AG04450 (cell line): Measurements from ENCODE around the gene MBD5. TPM values are rescaled to one million over a fixed set of nuclear protein-coding genes. Genes with fewer than 3 reads are reported as not detected.
A peak's percentile ranks its signal among the peaks of the same experiment; 100 is the strongest.

Source experiments
- CTCF ChIA-PET: fragments of 300-600, 350-600 bp; formaldehyde crosslinking; extraction: SDS; loops from one replicate; lab custom pipeline; 2022; ENCODE audit warnings: antibody characterized with exemption, inconsistent platforms; lab: Charles Lee
- POLR2A ChIA-PET: fragments of 350-600 bp; formaldehyde crosslinking; extraction: SDS; loops from one replicate; lab custom pipeline; 2021; ENCODE audit warnings: antibody characterized with exemption, inconsistent platforms; lab: Yijun Ruan, JAX
- DNase-seq: peaks from one replicate; pipeline ENCODE4 v3.0.0-alpha.2; 2011; ENCODE audit warnings: low read depth, low spot score
- H3K27ac ChIP-seq: one replicate; pipeline ENCODE4 v1.5.1; 2012; ENCODE audit warnings: low read depth, low read length, control low read depth
- H3K27me3 ChIP-seq: one replicate; pipeline ENCODE4 v1.6.0; 2012; ENCODE audit warnings: low read length; ENCODE audit not compliant: control insufficient read depth, insufficient read depth
- H3K4me3 ChIP-seq: 2 replicates; pipeline ENCODE4 v1.5.1; 2011; ENCODE audit warnings: mild to moderate bottlenecking, low read depth, low read length, control low read depth
- H3K9me3 ChIP-seq: 2 replicates; pipeline ENCODE4 v1.5.1; 2012; ENCODE audit warnings: low read length; ENCODE audit not compliant: control insufficient read depth, insufficient read depth
- CTCF ChIP-seq: IDR thresholded peaks from 2 replicates; pipeline ENCODE4 v1.5.1; 2011; ENCODE audit warnings: low read depth, low read length, control low read depth, inconsistent platforms
- polyA plus RNA-seq: library from polyadenylated mRNA; depleted of rRNA; stranded (reverse); fragments of >200 nt; gene quantifications from 2 replicates; pipeline ENCODE4 v1.2.3, GENCODE V29; 2011

Gene MBD5
- polyA plus RNA-seq, 1 experiment = 40.4 TPM

GRCh38 chr2:148391324-148391723 lies 370.4 kb downstream of the MBD5 start:
- Histone ChIP-seq H3K4me3 (no peak overlapping the region), H3K27ac (no peak overlapping the region), H3K27me3 (no peaks in the 10 kb centered on the region), H3K9me3 (no peaks in the 10 kb centered on the region)
- POLR2A ChIA-PET = no interaction called here
- TF ChIP-seq CTCF = no peak
- CTCF ChIA-PET = interaction anchor here (0.9 kb wide), 1 partner anchor 118 kb away, joined by 3 read pairs; no protein-coding TSS in a partner anchor
- peak; percentile 13 for DNase-seq

GRCh38 chr2:148402786-148403185 lies 381.9 kb downstream of the MBD5 start:
- ChIA-PET CTCF (no interaction called here), POLR2A (no interaction called here)
- Histone ChIP-seq H3K9me3 (no peaks in the 10 kb centered on the region), H3K27ac (no peak overlapping the region), H3K27me3 (no peaks in the 10 kb centered on the region), H3K4me3 (no peak overlapping the region)
- DNase-seq = no peak
- TF ChIP-seq CTCF = no peak

- POLR2A ChIA-PET = no interaction called here
- Histone ChIP-seq H3K27me3 (no peaks in the 10 kb centered on the region), H3K9me3 (no peaks in the 10 kb centered on the region), H3K27ac (no peak overlapping the region), H3K4me3 (no peak overlapping the region)
- CTCF ChIA-PET = no interaction called here
- no peak for TF ChIP-seq CTCF
- DNase-seq = no peak
Measured at GRCh38 chr2:148410899-148411298, 390.0 kb downstream of the MBD5 start.

- no peak for TF ChIP-seq CTCF
- CTCF ChIA-PET = no interaction called here
- POLR2A ChIA-PET = no interaction called here
Measured at GRCh38 chr2:148416248-148416647, 395.4 kb downstream of the MBD5 start.

GRCh38 chr2:148430101-148430500 lies 409.2 kb downstream of the MBD5 start:
- no peak for TF ChIP-seq CTCF
- no peaks in the 10 kb centered on the region for H3K9me3 ChIP-seq

More at GRCh38 chr2:148416248-148416647, 395.4 kb downstream of the MBD5 start:
- Histone ChIP-seq H3K27ac (no peak overlapping the region), H3K4me3 (no peak overlapping the region), H3K9me3 (peaks cover 3% of the 10 kb centered on the region; the same call in 1 of the 2 replicates), H3K27me3 (no peaks in the 10 kb centered on the region)
- no peak for DNase-seq

More at GRCh38 chr2:148430101-148430500, 409.2 kb downstream of the MBD5 start:
- CTCF ChIA-PET = no interaction called here
- DNase-seq = no peak
- Histone ChIP-seq H3K27ac (no peak overlapping the region), H3K4me3 (no peak overlapping the region), H3K27me3 (no peaks in the 10 kb centered on the region)
- POLR2A ChIA-PET = no interaction called here
